IMR-90 (cell line): Measurements from ENCODE around the gene SHB. TPM values are rescaled to one million over a fixed set of nuclear protein-coding genes. Genes with fewer than 3 reads are reported as not detected.

ENCODE experiments used
- ATAC-seq: fragments of 200-7000 bp; cut with Tn5 transposase; 2 replicates; pipeline ENCODE4 v1.9.1; 2020; ENCODE audit warnings: low read depth, mild to moderate bottlenecking, moderate library complexity
- BruUV-seq: library from RNA; stranded (reverse); fragments of 400-500 nt; replicated peaks from 2 replicates; lab custom pipeline; 2021; lab: Mats Ljungman, UMichigan
- CTCF ChIA-PET: fragments of 300-600 bp; formaldehyde crosslinking; extraction: SDS; loops from one replicate; lab custom pipeline; 2021; ENCODE audit warnings: antibody characterized with exemption; lab: Yijun Ruan, JAX
- POLR2A ChIA-PET: fragments of 300-600 bp; sonication (Branson Sonifier 250); formaldehyde crosslinking; loops from one replicate; lab custom pipeline; 2022; ENCODE audit warnings: antibody characterized with exemption; ENCODE audit not compliant: unreplicated experiment; lab: Charles Lee
- DNase-seq: peaks from one replicate; pipeline ENCODE4 v3.0.0; 2013
- H2AFZ ChIP-seq: replicated peaks from 2 replicates; pipeline ENCODE3; 2013; ENCODE audit warnings: low read length, mild to moderate bottlenecking; ENCODE audit not compliant: poor library complexity
- H2AK5ac ChIP-seq: 2 replicates; pipeline ENCODE4 v1.6.1; 2013; ENCODE audit warnings: low read depth, low read length, inconsistent platforms
- H2AK9ac ChIP-seq: replicated peaks from 2 replicates; pipeline ENCODE3; 2013; ENCODE audit warnings: mild to moderate bottlenecking, low read depth, low read length, moderate library complexity; ENCODE audit not compliant: poor library complexity
- H2BK120ac ChIP-seq: 2 replicates; pipeline ENCODE4 v1.6.1; 2013; ENCODE audit warnings: low read depth, low read length, inconsistent platforms
- H2BK15ac ChIP-seq: 3 replicates; pipeline ENCODE4 v1.6.1; 2013; ENCODE audit warnings: low read depth, low read length, inconsistent platforms
- H2BK20ac ChIP-seq: 2 replicates; pipeline ENCODE4 v1.6.1; 2013; ENCODE audit warnings: low read depth, mild to moderate bottlenecking, inconsistent platforms, low read length, moderate library complexity
- H2BK5ac ChIP-seq: 2 replicates; pipeline ENCODE4 v1.6.1; 2013; ENCODE audit warnings: mild to moderate bottlenecking, low read depth, low read length, inconsistent platforms; ENCODE audit not compliant: poor library complexity, severe bottlenecking
- H3K14ac ChIP-seq: replicated peaks from 2 replicates; pipeline ENCODE4 v1.6.1; 2013; ENCODE audit warnings: low read depth, low read length, inconsistent platforms
- H3K18ac ChIP-seq: 2 replicates; pipeline ENCODE4 v1.6.1; 2013; ENCODE audit warnings: low read depth, low read length, control low read depth
- H3K23ac ChIP-seq: 2 replicates; pipeline ENCODE4 v1.6.1; 2013; ENCODE audit warnings: low read depth, low read length, inconsistent platforms
- H3K27ac ChIP-seq: 2 replicates; pipeline ENCODE4 v1.5.1; 2013; ENCODE audit warnings: mild to moderate bottlenecking, control low read depth, low read length; ENCODE audit not compliant: insufficient read depth
- H3K27me3 ChIP-seq: 2 replicates; pipeline ENCODE4 v1.6.1; 2013; ENCODE audit warnings: low read length; ENCODE audit not compliant: control insufficient read depth, insufficient read depth
- H3K36me3 ChIP-seq: 2 replicates; pipeline ENCODE4 v1.6.1; 2013; ENCODE audit warnings: low read length, mixed read lengths; ENCODE audit not compliant: control insufficient read depth, insufficient read depth
- H3K4ac ChIP-seq: 2 replicates; pipeline ENCODE4 v1.6.1; 2013; ENCODE audit warnings: low read depth, low read length, inconsistent platforms
- H3K4me1 ChIP-seq: 2 replicates; pipeline ENCODE4 v1.6.1; 2013; ENCODE audit warnings: low read length, mixed read lengths; ENCODE audit not compliant: control insufficient read depth, insufficient read depth
- H3K4me2 ChIP-seq: 2 replicates; pipeline ENCODE4 v1.6.1; 2013; ENCODE audit warnings: low read depth, mild to moderate bottlenecking, control low read depth, low read length, moderate library complexity
- H3K4me3 ChIP-seq: 2 replicates; pipeline ENCODE4 v1.5.1; 2013; ENCODE audit warnings: low read depth, mild to moderate bottlenecking, control low read depth, low read length, moderate library complexity; ENCODE audit not compliant: insufficient read depth
- H3K56ac ChIP-seq: 2 replicates; pipeline ENCODE4 v1.6.1; 2013; ENCODE audit warnings: low read length, inconsistent platforms; ENCODE audit not compliant: insufficient read depth; ENCODE audit errors: extremely low read depth
- H3K79me1 ChIP-seq, 2 experiments: 2 replicates each; pipeline ENCODE4 v1.6.1; 2013; ENCODE audit warnings: low read length in 2 of 2, inconsistent platforms in 1 of 2, low read depth in 1 of 2
- H3K9ac ChIP-seq: 2 replicates; pipeline ENCODE4 v1.6.1; 2013; ENCODE audit warnings: low read depth, low read length, control low read depth
- H3K9me1 ChIP-seq: 2 replicates; pipeline ENCODE4 v1.6.1; 2013; ENCODE audit warnings: low read length, inconsistent platforms; ENCODE audit not compliant: insufficient read depth
- H3K9me3 ChIP-seq: 2 replicates; pipeline ENCODE4 v1.6.1; 2013; ENCODE audit warnings: low read length; ENCODE audit not compliant: control insufficient read depth, insufficient read depth
- H4K20me1 ChIP-seq: 2 replicates; pipeline ENCODE4 v1.6.1; 2013; ENCODE audit warnings: low read length, inconsistent platforms; ENCODE audit not compliant: insufficient read depth
- H4K5ac ChIP-seq: 2 replicates; pipeline ENCODE4 v1.6.1; 2013; ENCODE audit warnings: mild to moderate bottlenecking, low read depth, low read length, control low read depth
- H4K8ac ChIP-seq, 2 experiments: 2 replicates each; pipeline ENCODE4 v1.6.1; 2013; ENCODE audit warnings: low read depth in 2 of 2, low read length in 2 of 2, control low read depth in 1 of 2, inconsistent platforms in 1 of 2
- H4K91ac ChIP-seq: 2 replicates; pipeline ENCODE4 v1.6.1; 2013; ENCODE audit warnings: low read depth, low read length, inconsistent platforms; ENCODE audit not compliant: insufficient read depth
- BHLHE40 ChIP-seq: fragments of 150-350 bp; IDR thresholded peaks from 2 replicates; pipeline ENCODE4 v1.6.1; 2016; ENCODE audit warnings: mild to moderate bottlenecking, low read depth, low read length
- CEBPB ChIP-seq: IDR thresholded peaks from 2 replicates; pipeline ENCODE4 v1.6.1; 2012; ENCODE audit warnings: low read depth, low read length, improper control_type of control experiment
- CHD1 ChIP-seq: IDR thresholded peaks from 2 replicates; pipeline ENCODE4 v1.6.1; 2012; ENCODE audit warnings: low read depth, low read length, improper control_type of control experiment
- CTCF ChIP-seq: conservative IDR thresholded peaks from 2 replicates; pipeline ENCODE4 v1.5.1; 2012; ENCODE audit warnings: mild to moderate bottlenecking, low read depth, low read length, improper control_type of control experiment
- FOS ChIP-seq: fragments of 150-350 bp; IDR thresholded peaks from 2 replicates; pipeline ENCODE4 v1.6.1; 2016; ENCODE audit warnings: low read depth, low read length
- MAFK ChIP-seq: IDR thresholded peaks from 2 replicates; pipeline ENCODE4 v1.6.1; 2012; ENCODE audit warnings: low read depth, low read length, improper control_type of control experiment
- MAZ ChIP-seq: IDR thresholded peaks from 2 replicates; pipeline ENCODE4 v1.6.1; 2012; ENCODE audit warnings: low read depth, mild to moderate bottlenecking, low read length, improper control_type of control experiment, moderate library complexity, borderline replicate concordance
- MXI1 ChIP-seq: IDR thresholded peaks from 2 replicates; pipeline ENCODE4 v1.6.1; 2012; ENCODE audit warnings: low read depth, mild to moderate bottlenecking, low read length, moderate library complexity, borderline replicate concordance
- NFE2L2 ChIP-seq: fragments of 150-350 bp; IDR thresholded peaks from 2 replicates; pipeline ENCODE4 v1.6.1; 2016; ENCODE audit warnings: low read depth, mild to moderate bottlenecking, low read length
- POLR2A ChIP-seq: IDR thresholded peaks from 2 replicates; pipeline ENCODE4 v1.6.1; 2012; ENCODE audit warnings: mild to moderate bottlenecking, low read depth, low read length
- RAD21 ChIP-seq: IDR thresholded peaks from 2 replicates; pipeline ENCODE4 v1.6.1; 2012; ENCODE audit warnings: low read length, improper control_type of control experiment
- RCOR1 ChIP-seq: IDR thresholded peaks from 2 replicates; pipeline ENCODE4 v1.6.1; 2012; ENCODE audit warnings: mild to moderate bottlenecking, low read length, improper control_type of control experiment; ENCODE audit not compliant: insufficient replicate concordance
- RFX5 ChIP-seq: IDR thresholded peaks from 2 replicates; pipeline ENCODE4 v1.8.0; 2012; ENCODE audit warnings: low read depth, mild to moderate bottlenecking, low read length, moderate library complexity
- SMC3 ChIP-seq: fragments of 150-350 bp; IDR thresholded peaks from 2 replicates; pipeline ENCODE4 v1.6.1; 2016; ENCODE audit warnings: low read depth, mild to moderate bottlenecking, antibody characterized with exemption, low read length, moderate library complexity
- WGBS, 2 experiments: methylation state at CpG; one replicate each; pipeline versions ENCODE4 v1.1.5 to v1.1.7; 2013; ENCODE audit warnings: missing lambda C conversion rate in 2 of 2; ENCODE audit not compliant: insufficient read length in 1 of 2; ENCODE audit errors: extremely low coverage in 2 of 2; 5-methylcytosine and 5-hydroxymethylcytosine counted together
- dilution Hi-C: fragments of 300-500 bp; cut with HindIII; formaldehyde crosslinking; loops from one replicate; pipeline ENCODE4 v1.14.3; 2018; ENCODE audit warnings: low sequenced_read_pairs; ENCODE audit not compliant: unreplicated experiment
- in situ Hi-C: fragments of 300-500 bp; cut with MboI; formaldehyde crosslinking; loops from 3 replicates; pipeline ENCODE4 v1.14.3; 2019; ENCODE audit warnings: low sequenced_read_pairs, inconsistent platforms, mixed read lengths
- intact Hi-C: fragments of 100-400 bp; cut with micrococcal nuclease; formaldehyde crosslinking; loops from 2 replicates; pipeline ENCODE4 v1.10.0; 2022
- polyA plus RNA-seq, 3 experiments: library from polyadenylated mRNA; depleted of rRNA; stranded (reverse); fragments of >200 nt; gene quantifications; 2 replicates each; pipeline ENCODE4 v1.2.3, GENCODE V29; 2012; ENCODE audit warnings: low replicate concordance in 1 of 3
- total RNA-seq: library from RNA; depleted of rRNA; stranded (reverse); fragments of >200 nt; gene quantifications from 2 replicates; pipeline ENCODE4 v1.2.3, GENCODE V29; 2012
- TF ChIP-seq, protein P1 (sequence below): fragments of 150-350 bp; IDR thresholded peaks from 2 replicates; pipeline ENCODE4 v1.6.1; 2017; ENCODE audit warnings: mild to moderate bottlenecking, antibody characterized with exemption, low read length, low read depth
- TF ChIP-seq, protein P2 (sequence below): fragments of 150-350 bp; IDR thresholded peaks from 2 replicates; pipeline ENCODE4 v1.6.1; 2016; ENCODE audit warnings: low read depth, mild to moderate bottlenecking, low read length, moderate library complexity, borderline replicate concordance

The SHB gene
- total and polyA plus RNA-seq, 2 of the 4 experiments (the other 2 are of a cell fraction): 6.1 to 20.4 TPM

DNA sequence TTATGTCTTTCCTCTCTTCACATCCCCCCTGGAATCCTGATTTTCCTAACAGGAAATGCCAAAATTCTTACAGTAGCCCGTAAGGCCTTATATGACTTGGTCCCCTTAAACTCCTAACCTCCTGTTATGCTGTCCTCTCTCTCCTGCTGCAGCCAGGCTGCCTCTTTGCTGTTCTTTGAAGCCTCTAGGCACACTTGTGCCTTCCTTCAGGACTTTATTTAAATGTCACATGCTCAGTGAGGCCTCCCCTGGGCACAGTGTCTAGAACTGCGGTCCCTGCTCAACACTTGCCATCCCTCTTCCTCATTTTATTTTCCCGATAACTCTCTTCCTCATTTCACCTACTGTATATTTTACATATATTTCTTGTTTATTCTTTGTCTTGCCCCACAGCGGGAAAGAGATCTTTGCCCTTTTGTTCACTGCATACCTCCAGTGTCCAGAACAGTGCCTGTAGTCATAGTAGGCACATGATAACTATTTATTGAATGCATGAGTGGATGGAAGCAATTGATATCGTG is 5.5 kb upstream of the SHB start:
- peak overlapping the region; percentile 97 for H2BK20ac ChIP-seq
- H3K4me1 ChIP-seq: peaks cover 13% of the 10 kb centered on the region
- DNase-seq: peak; percentile 61
- H2AFZ ChIP-seq: peak overlapping the region; percentile 82
- peak overlapping the region; percentile 93 for H2BK15ac ChIP-seq
- POLR2A ChIA-PET: no interaction called here
- peak; percentile 78 for ATAC-seq
- peak overlapping the region; percentile 92 for H4K91ac ChIP-seq
- intact Hi-C loops (loop anchor here (5.0 kb wide), 1 partner anchor 188 kb away; no protein-coding TSS in a partner anchor), in situ Hi-C loops (loop anchor here (25.0 kb wide), 1 partner anchor 587 kb away; the partner anchor contains the start of gene POLR1E), dilution Hi-C loops (loop anchor here (25.0 kb wide), 1 partner anchor 137 kb away; no protein-coding TSS in a partner anchor)
- H4K20me1 ChIP-seq: no peaks in the 10 kb centered on the region
- peaks cover 8% of the 10 kb centered on the region for H3K9me1 ChIP-seq
- H3K18ac ChIP-seq: peak overlapping the region; percentile 80
- H2AK5ac ChIP-seq: peak overlapping the region; percentile 97
- no TSS peak for BruUV-seq
- H3K79me1 ChIP-seq: peaks cover 6 to 28% of the 10 kb centered on the region in 2 experiments; a peak in 3 of 4 replicates
- peak overlapping the region; percentile 85 for H3K56ac ChIP-seq
- peak overlapping the region; percentile 98 for H3K14ac ChIP-seq
- no peak for TF ChIP-seq RAD21
- TF ChIP-seq CTCF: no peak
- no peak for TF ChIP-seq MAFK
- TF ChIP-seq BHLHE40: no peak
- TF ChIP-seq NFE2L2: no peak
- TF ChIP-seq SMC3: no peak
- no peak for TF ChIP-seq MAZ
- TF ChIP-seq, protein P1, sequence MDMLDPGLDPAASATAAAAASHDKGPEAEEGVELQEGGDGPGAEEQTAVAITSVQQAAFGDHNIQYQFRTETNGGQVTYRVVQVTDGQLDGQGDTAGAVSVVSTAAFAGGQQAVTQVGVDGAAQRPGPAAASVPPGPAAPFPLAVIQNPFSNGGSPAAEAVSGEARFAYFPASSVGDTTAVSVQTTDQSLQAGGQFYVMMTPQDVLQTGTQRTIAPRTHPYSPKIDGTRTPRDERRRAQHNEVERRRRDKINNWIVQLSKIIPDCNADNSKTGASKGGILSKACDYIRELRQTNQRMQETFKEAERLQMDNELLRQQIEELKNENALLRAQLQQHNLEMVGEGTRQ: no peak
- no peak for TF ChIP-seq FOS
- TF ChIP-seq, protein P2, sequence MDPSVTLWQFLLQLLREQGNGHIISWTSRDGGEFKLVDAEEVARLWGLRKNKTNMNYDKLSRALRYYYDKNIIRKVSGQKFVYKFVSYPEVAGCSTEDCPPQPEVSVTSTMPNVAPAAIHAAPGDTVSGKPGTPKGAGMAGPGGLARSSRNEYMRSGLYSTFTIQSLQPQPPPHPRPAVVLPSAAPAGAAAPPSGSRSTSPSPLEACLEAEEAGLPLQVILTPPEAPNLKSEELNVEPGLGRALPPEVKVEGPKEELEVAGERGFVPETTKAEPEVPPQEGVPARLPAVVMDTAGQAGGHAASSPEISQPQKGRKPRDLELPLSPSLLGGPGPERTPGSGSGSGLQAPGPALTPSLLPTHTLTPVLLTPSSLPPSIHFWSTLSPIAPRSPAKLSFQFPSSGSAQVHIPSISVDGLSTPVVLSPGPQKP: no peak
- no peak for TF ChIP-seq RFX5
- no peak for TF ChIP-seq MXI1
- no peak for TF ChIP-seq POLR2A
- TF ChIP-seq CEBPB: no peak
- no peak for TF ChIP-seq CHD1
- no peak for TF ChIP-seq RCOR1
- peak overlapping the region; percentile 48; the same call in 1 of the 2 replicates for H3K9ac ChIP-seq
- H3K9me3 ChIP-seq: no peaks in the 10 kb centered on the region
- H2BK5ac ChIP-seq: peak overlapping the region; percentile 90
- H3K27ac ChIP-seq: peak overlapping the region; percentile 94
- peak overlapping the region; percentile 98 for H3K4ac ChIP-seq
- peak overlapping the region; percentile 79 for H4K5ac ChIP-seq
- H4K8ac ChIP-seq: peak overlapping the region; percentile 44 to 94
- peak overlapping the region; percentile 94 for H3K23ac ChIP-seq
- peak overlapping the region; percentile 98 for H2BK120ac ChIP-seq
- 0 to 100% methylated on average over 1 of the region's 5 CpGs for WGBS, 2 experiments
- CTCF ChIA-PET: no interaction called here
- no peak overlapping the region for H3K4me3 ChIP-seq
- peak overlapping the region; percentile 48 for H2AK9ac ChIP-seq
- H3K4me2 ChIP-seq: peak overlapping the region; percentile 51
- no peaks in the 10 kb centered on the region for H3K27me3 ChIP-seq
- no peaks in the 10 kb centered on the region for H3K36me3 ChIP-seq
